GM12878 (cell line): ENCODE results near the gene PCARE. TPM values are rescaled to one million over a fixed set of nuclear protein-coding genes. Genes with fewer than 3 reads are reported as not detected.

Experiments
- ATAC-seq: fragments of 200-7000 bp; cut with Tn5 transposase; 3 replicates; pipeline ENCODE4 v1.9.1; 2020; ENCODE audit warnings: mild to moderate bottlenecking, moderate library complexity
- BruUV-seq: library from RNA; stranded (reverse); fragments of 400-500 nt; replicated peaks from 2 replicates; lab custom pipeline; 2021; lab: Mats Ljungman, UMichigan
- CTCF ChIA-PET: fragments of 300-600 bp; sonication (Branson Sonifier 250); formaldehyde crosslinking; extraction: SDS; loops from one replicate; lab custom pipeline; 2021; ENCODE audit warnings: inconsistent platforms; lab: Yijun Ruan, JAX
- POLR2A ChIA-PET: fragments of 350-600 bp; formaldehyde crosslinking; extraction: SDS; loops from one replicate; lab custom pipeline; 2021; ENCODE audit warnings: inconsistent platforms; lab: Charles Lee
- RAD21 ChIA-PET: fragments of 300-600 bp; sonication (Branson Sonifier 250); formaldehyde crosslinking; loops from one replicate; lab custom pipeline; 2023; ENCODE audit warnings: antibody characterized with exemption; ENCODE audit not compliant: unreplicated experiment; lab: Charles Lee
- SMC1A ChIA-PET: fragments of 300-600 bp; sonication (Branson Sonifier 250); formaldehyde crosslinking; loops from one replicate; lab custom pipeline; 2023; ENCODE audit not compliant: unreplicated experiment, uncharacterized antibody; lab: Charles Lee
- DNase-seq: peaks from one replicate; pipeline ENCODE4 v3.0.0-alpha.2; 2011; ENCODE audit warnings: low read depth, low spot score
- FAIRE-seq: peaks from 3 replicates; lab custom pipeline; 2011; peaks lifted over from hg19 to GRCh38; lab: Jason Lieb, UNC
- H2AFZ ChIP-seq: 2 replicates; pipeline ENCODE4 v1.6.0; 2011; ENCODE audit warnings: low read depth, low read length, control low read depth; ENCODE audit not compliant: control insufficient read depth
- H3K27ac ChIP-seq: 2 replicates; pipeline ENCODE4 v1.5.1; 2011; ENCODE audit warnings: control low read depth; ENCODE audit not compliant: control insufficient read depth, insufficient read depth
- H3K27me3 ChIP-seq, 2 experiments: replicated peaks in 1 of 2; 2 replicates each; pipeline versions ENCODE4 v1.6.0 to v1.6.1; 2011; ENCODE audit warnings: low read length in 1 of 2; ENCODE audit not compliant: control insufficient read depth in 2 of 2, insufficient read depth in 2 of 2
- H3K36me3 ChIP-seq, 2 experiments: 2 replicates each; pipeline ENCODE4 v1.5.1; 2011; ENCODE audit warnings: low read length in 1 of 2; ENCODE audit not compliant: control insufficient read depth in 2 of 2, insufficient read depth in 2 of 2
- H3K4me1 ChIP-seq: 2 replicates; pipeline ENCODE4 v1.6.1; 2011; ENCODE audit warnings: mild to moderate bottlenecking, low read length, moderate library complexity, mixed read lengths; ENCODE audit not compliant: control insufficient read depth, insufficient read depth
- H3K4me2 ChIP-seq: 2 replicates; pipeline ENCODE4 v1.6.0; 2011; ENCODE audit warnings: control low read depth; ENCODE audit not compliant: control insufficient read depth, insufficient read depth
- H3K4me3 ChIP-seq: fragments of 200-600 bp; sonication (generic); 2 replicates; pipeline ENCODE4 v1.5.1; 2016
- H3K79me2 ChIP-seq: 2 replicates; pipeline ENCODE4 v1.6.0; 2011; ENCODE audit warnings: low read length; ENCODE audit not compliant: control insufficient read depth, insufficient read depth
- H3K9ac ChIP-seq: 2 replicates; pipeline ENCODE4 v1.8.0; 2011; ENCODE audit warnings: low read length, control low read depth, mixed read lengths; ENCODE audit not compliant: control insufficient read depth, insufficient read depth
- H3K9me3 ChIP-seq: replicated peaks from 3 replicates; pipeline ENCODE4 v1.5.1; 2011; ENCODE audit warnings: mild to moderate bottlenecking, low read length; ENCODE audit not compliant: control insufficient read depth, insufficient read depth
- H4K20me1 ChIP-seq: 2 replicates; pipeline ENCODE4 v1.6.0; 2011; ENCODE audit not compliant: control insufficient read depth, insufficient read depth
- MTA3 ChIP-seq: IDR thresholded peaks from 2 replicates; pipeline ENCODE4 v1.6.1; 2012; ENCODE audit warnings: low read length, inconsistent platforms, borderline replicate concordance
- ZNF217 ChIP-seq: fragments of 450-650 bp; IDR thresholded peaks from 2 replicates; pipeline ENCODE4 v1.6.1; 2017; ENCODE audit warnings: antibody characterized with exemption, mild to moderate bottlenecking
- WGBS: methylation state at CpG from one replicate; pipeline ENCODE4 v1.1.6; 2016; ENCODE audit warnings: low lambda C conversion rate; ENCODE audit not compliant: insufficient replicate concordance, insufficient coverage; ENCODE audit errors: missing lambda C conversion rate; 5-methylcytosine and 5-hydroxymethylcytosine counted together
- in situ Hi-C: fragments of 300-500 bp; cut with MboI; formaldehyde crosslinking; loops from 9 replicates; pipeline ENCODE4 v1.14.3; 2018; ENCODE audit warnings: mixed read lengths
- intact Hi-C: fragments of 100-400 bp; cut with micrococcal nuclease; formaldehyde crosslinking; loops from one replicate; pipeline ENCODE4 v1.14.2; 2022; ENCODE audit not compliant: unreplicated experiment
- polyA plus RNA-seq, 11 experiments: library from polyadenylated mRNA; depleted of rRNA in 4 of 11; unstranded in 6 of 11; stranded (reverse) in 5 of 11; fragments of >200 nt; fragmentation: Nextera tagmentation in 4 of 11; fragmentation: Illumina TruSeq in 1 of 11; extraction: Ambion mirVana in 4 of 11; extraction: Trizol in 1 of 11; gene quantifications; 1 replicate in 1 of 11; 2 replicates in 10 of 11; pipeline versions ENCODE4 v1.2.1 to v1.2.3, GENCODE V29; 2011 to 2016; ENCODE audit warnings: inconsistent platforms in 2 of 11, missing spikeins in 2 of 11, low read depth in 1 of 11
- total RNA-seq, 4 experiments: library from RNA; depleted of rRNA in 3 of 4; stranded (reverse); fragments of >200 nt in 3 of 4; fragmentation: Illumina TruSeq in 1 of 4; extraction: Trizol in 1 of 4; gene quantifications; 2 replicates each; pipeline versions ENCODE4 v1.2.1 to v1.2.3, GENCODE V29; 2013 to 2021
- TF ChIP-seq, protein P1 (sequence below): fragments of 450-650 bp; IDR thresholded peaks from 2 replicates; pipeline ENCODE4 v1.6.1; 2017; ENCODE audit warnings: mild to moderate bottlenecking, moderate library complexity
- TF ChIP-seq, protein P2 (sequence below): fragments of 450-650 bp; IDR thresholded peaks from 2 replicates; pipeline ENCODE4 v1.6.1; 2016; ENCODE audit warnings: mild to moderate bottlenecking

Gene PCARE
- total and polyA plus RNA-seq, 10 of the 15 experiments (the other 5 are each of a cell fraction or from before 2014, with no cell fraction given), result 0.04 to 0.08 (median 0.06) TPM; not detected in 5

DNA sequence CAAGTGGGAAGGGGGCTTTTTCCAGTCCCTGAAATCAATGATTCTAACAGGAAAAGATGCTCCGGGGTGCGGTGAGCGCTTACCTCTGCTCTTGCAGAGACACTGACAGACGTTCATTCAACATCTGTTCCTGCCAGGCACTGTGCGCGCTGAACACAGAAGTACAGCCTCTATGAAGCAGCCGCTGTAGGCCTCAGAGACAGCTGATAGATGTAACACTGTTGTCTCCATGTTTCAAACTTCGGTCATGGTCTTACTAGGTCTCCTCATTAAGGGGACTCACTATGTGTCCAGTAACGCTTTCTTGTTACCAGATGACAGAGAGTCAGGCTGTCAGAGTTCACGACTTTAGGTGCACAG, 40.2 kb upstream of the PCARE start:
- Histone ChIP-seq H3K9me3 (no peaks in the 10 kb centered on the region), H3K27ac (peak overlapping the region; percentile 66; the same call in 1 of the 2 replicates)
- BruUV-seq, result no TSS peak
- TF ChIP-seq, protein P1, sequence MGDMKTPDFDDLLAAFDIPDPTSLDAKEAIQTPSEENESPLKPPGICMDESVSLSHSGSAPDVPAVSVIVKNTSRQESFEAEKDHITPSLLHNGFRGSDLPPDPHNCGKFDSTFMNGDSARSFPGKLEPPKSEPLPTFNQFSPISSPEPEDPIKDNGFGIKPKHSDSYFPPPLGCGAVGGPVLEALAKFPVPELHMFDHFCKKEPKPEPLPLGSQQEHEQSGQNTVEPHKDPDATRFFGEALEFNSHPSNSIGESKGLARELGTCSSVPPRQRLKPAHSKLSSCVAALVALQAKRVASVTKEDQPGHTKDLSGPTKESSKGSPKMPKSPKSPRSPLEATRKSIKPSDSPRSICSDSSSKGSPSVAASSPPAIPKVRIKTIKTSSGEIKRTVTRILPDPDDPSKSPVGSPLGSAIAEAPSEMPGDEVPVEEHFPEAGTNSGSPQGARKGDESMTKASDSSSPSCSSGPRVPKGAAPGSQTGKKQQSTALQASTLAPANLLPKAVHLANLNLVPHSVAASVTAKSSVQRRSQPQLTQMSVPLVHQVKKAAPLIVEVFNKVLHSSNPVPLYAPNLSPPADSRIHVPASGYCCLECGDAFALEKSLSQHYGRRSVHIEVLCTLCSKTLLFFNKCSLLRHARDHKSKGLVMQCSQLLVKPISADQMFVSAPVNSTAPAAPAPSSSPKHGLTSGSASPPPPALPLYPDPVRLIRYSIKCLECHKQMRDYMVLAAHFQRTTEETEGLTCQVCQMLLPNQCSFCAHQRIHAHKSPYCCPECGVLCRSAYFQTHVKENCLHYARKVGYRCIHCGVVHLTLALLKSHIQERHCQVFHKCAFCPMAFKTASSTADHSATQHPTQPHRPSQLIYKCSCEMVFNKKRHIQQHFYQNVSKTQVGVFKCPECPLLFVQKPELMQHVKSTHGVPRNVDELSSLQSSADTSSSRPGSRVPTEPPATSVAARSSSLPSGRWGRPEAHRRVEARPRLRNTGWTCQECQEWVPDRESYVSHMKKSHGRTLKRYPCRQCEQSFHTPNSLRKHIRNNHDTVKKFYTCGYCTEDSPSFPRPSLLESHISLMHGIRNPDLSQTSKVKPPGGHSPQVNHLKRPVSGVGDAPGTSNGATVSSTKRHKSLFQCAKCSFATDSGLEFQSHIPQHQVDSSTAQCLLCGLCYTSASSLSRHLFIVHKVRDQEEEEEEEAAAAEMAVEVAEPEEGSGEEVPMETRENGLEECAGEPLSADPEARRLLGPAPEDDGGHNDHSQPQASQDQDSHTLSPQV, result no peak
- TF ChIP-seq, protein P2, sequence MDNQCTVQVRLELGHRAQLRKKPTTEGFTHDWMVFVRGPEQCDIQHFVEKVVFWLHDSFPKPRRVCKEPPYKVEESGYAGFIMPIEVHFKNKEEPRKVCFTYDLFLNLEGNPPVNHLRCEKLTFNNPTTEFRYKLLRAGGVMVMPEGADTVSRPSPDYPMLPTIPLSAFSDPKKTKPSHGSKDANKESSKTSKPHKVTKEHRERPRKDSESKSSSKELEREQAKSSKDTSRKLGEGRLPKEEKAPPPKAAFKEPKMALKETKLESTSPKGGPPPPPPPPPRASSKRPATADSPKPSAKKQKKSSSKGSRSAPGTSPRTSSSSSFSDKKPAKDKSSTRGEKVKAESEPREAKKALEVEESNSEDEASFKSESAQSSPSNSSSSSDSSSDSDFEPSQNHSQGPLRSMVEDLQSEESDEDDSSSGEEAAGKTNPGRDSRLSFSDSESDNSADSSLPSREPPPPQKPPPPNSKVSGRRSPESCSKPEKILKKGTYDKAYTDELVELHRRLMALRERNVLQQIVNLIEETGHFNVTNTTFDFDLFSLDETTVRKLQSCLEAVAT, result peak; percentile 59; the same call in 1 of the 2 replicates
- TF ChIP-seq ZNF217 (no peak), MTA3 (peak; percentile 34; the same call in 1 of the 2 replicates)
- TF ChIP-seq, all 136 proteins: peak for 2
- ChIA-PET POLR2A (interaction anchor here (1.2 to 1.7 kb wide), 2 partner anchors 9 to 15 kb away, joined by 3 to 11 read pairs; no protein-coding TSS in a partner anchor), RAD21 (interaction anchor here (1.2 to 4.6 kb wide), 2 partner anchors 15 to 33 kb away, joined by 3 to 31 read pairs; no protein-coding TSS in a partner anchor), SMC1A (interaction anchor here (1.1 to 1.2 kb wide), 2 partner anchors 9 to 39 kb away, joined by 3 to 6 read pairs; no protein-coding TSS in a partner anchor), CTCF (no interaction called here)
- no peak for FAIRE-seq
- Histone ChIP-seq H3K9ac (peak overlapping the region; percentile 85; the same call in 1 of the 2 replicates), H3K4me3 (peak overlapping the region; percentile 67), H3K27me3 (no peaks in the 10 kb centered on the region), H3K79me2 (peaks cover 20% of the 10 kb centered on the region), H4K20me1 (no peaks in the 10 kb centered on the region), H3K4me2 (peak overlapping the region; percentile 90), H2AFZ (peak overlapping the region; percentile 73), H3K4me1 (peaks cover 43% of the 10 kb centered on the region), H3K36me3 (no peaks in the 10 kb centered on the region)
- ATAC-seq, result peak; percentile 2; the same call in 2 of the 3 replicates
- in situ Hi-C loops, result no loop called here
- 84% methylated on average over 10 of the region's 10 CpGs for WGBS
- intact Hi-C loops, result loop anchor here (5.0 kb wide), 1 partner anchor 42 kb away; the partner anchor contains the start of gene PCARE
- DNase-seq, result no peak
